ENCODE measurements around the gene LDHAL6B.

The LDHAL6B gene

DNA sequence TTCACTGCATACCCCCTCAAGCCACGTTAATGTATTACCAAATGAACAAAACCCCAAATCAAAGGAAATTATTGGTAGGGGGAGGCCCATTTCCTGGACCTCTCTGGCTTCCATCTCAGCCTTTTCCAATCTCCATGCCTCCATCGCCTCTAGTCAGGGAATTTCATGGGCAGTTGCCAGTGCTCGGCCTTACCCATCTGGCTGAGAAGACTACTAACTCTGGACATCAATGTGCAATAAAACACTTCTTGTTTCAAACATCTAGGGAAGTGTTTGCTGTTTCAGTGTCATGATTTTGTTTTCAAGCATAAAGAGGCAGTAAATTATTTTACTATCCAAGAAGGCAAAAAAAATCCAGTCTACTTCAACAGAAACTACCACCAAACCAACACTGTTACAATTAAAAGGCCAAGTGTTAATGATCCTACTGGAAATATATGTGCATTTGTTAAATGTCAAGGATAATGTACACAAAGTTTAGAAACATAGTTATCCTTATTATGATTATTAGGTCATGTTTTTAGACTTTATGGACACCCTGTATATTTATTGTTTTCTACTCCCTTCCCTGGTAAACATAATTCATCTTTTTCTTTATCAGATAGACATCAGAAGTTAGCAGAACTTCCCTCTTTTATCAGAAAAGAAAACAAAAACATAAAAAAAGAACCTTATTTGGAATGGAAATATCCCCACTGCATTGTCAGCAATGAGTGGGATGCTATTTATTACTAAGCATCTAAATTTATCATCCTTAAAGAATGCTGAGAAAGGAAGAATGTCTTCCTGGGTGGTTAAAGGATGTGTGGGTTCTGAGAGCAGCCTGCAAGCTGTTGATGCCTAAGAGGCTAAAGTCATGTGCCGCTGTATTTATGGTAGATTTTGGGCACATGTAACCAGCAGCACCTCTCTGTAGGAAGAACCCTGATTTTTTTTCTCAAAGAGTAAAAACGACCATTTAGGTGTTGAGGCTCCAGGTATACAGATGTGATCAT is 15.2 kb downstream of the LDHAL6B start:
- DNase-seq: peak; percentile 38 to 40

DNA sequence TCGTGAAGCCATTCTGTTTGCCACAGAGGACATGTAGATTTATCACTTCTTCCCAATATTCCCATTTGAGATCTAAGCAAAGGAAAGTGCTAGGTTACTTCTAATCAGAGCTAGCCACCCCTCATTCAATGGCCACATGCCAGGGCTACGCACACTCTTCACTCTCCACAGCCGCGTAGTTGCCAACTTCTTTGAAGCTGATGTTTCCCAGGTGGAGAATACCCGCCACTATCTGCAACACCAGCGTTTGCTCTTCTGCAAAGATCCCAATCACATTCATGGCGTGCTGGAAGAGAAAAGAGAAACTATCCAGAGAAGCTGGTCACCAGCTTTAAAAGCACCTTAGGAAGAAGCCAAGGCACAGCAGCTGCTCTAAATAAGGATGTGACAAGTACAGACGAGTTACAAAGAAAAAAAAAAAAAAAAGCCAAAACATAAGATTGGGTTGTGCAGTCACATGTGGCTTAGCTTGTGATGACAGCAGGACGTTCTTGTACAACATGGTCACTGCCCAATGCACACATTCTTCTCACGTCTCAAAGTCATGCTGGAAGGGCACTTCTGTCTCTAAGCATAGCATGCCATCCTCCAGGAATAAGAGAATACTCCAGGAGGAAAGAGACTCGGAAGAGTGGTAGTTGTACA is 16.4 kb downstream of the LDHAL6B start:
- DNase-seq: no peak

DNA sequence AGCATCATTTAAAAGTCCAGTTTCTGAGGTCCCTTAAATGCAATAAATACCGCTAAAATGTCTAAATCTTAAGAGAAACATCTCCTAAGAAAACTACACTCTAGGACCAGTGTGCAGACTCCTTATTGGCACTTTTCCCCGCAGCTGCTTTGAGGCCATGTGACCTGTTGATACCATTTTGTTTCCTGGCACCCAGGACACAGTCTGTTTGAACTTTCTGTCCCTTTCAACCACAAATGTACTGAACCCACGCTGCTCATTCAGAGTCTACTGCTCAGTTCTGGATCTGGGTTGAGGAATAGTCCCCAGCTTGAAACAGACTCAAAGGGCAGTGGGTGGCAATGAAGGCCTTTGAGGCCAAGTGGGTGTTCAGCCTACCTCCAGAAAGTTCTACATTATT is 17.1 kb downstream of the LDHAL6B start:
- no peak for DNase-seq

DNA sequence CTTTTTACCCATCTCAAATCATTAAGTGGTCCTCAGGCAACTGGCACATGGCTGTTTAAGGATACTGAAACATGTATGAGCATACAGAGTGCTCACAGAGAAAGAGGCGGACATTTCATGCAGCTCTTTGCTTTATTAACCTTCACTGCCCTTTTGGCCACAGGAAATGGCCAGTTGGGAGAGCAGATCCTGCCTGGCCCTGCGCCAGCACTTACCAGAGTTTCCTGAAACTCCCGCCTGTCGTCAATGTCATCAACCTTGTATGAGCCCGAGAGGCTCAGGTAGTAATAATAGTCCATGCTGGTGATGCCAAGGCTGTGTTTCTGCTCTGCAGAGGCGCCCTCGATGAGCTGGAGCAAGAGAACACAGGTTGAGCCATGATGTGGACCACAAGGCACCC is 17.8 kb downstream of the LDHAL6B start:
- no peak for DNase-seq

DNA sequence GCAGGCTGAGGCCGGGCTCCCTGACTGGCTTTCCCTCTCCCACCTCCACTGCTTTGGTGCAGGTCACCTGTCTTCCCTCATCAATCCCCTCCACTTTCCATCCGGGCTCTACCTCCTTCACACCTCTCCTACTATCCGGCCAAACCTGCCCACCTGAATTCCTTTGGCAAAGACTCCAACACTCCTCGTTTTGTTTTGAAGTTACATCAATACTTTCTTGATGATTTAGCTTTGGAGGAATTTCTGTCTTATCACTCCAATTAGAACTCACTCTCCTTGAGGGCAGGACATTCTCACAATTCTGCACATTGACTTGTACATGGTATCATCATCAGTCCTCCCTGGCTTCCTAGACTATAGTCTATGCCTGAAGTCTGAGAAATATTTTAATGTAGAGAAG is 20.4 kb downstream of the LDHAL6B start:
- no peak for DNase-seq

DNA sequence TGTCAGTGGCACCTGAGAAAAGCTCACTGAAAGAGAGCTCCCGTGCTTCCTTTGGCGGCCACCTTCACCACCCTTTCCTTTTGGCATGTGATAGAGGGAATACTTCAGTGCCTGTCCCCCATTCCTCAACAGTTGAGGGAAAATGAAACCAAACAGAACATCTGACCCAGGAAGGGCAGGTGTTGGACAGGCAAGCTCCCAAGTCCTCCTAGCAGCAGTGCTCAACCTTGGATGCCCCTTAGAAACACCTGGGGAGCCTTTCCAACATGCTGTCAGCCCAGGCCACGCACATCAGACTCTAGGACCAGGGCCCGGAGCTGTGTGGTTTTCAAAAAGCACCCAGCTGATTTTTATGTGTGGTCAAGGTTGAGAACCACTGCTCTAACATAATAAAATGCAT is 22.4 kb downstream of the LDHAL6B start:
- no peak for DNase-seq

DNA sequence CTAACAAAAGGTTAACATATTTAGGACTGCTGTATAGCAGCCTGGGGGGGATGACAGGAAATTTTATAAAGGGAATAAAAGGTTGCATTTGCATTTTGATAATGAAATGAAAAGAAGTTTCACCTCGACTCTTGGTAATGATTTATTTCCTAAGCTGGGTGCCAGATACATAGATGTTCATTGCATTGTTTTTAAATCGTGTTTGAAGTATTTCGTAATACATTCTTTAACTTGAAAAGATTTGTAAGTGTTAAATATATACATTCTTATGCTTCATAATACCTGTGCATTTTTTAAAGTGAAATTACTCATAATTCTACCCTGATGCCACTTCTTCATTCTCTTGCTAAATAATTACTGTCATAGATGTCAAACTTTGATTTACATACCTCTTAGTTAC is 22.8 kb downstream of the LDHAL6B start:
- DNase-seq: no peak

DNA sequence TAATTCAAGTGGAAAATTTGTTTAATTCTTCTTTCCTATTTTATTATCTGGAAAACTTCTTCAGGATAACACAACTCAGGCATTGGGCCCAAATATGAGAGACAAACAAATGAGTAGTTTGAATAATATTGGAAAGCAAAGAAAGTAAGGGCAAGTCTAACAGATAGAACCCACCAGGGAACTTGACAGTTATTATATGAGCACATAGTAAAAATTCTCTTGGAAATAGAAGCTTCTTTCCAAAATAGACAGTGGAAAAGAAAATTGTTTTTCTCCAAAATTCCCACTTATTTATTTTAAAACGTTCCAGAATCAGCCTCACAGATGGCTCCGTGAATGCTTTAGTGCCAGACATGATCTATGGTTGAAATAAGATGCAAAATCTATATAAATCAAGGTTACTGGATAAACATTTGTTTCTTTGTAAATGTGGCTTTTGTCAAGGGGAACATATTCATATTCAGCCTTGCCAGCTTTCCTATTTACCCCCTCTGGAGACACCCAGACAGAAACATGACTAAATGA is 23.9 kb downstream of the LDHAL6B start:
- DNase-seq: no peak

DNA sequence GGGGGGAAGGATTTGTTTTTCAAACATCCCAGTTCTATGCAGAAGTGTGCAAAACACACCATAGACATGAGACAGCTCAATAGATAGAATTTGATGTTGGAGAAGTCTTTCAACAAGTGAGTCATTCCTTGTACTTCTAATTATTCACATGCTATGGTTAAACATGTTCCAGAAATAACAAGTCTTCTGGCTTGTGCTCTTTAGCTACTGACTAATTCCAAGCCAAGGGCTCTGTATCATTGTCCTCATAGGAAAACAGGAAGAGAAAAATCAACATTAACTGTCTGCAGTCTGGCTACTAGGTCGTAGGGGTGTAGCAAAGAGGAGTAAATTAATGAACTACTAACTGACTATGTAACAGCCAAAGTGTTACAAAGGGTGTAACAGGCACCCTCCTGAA is 25.8 kb downstream of the LDHAL6B start:
- DNase-seq: no peak

DNA sequence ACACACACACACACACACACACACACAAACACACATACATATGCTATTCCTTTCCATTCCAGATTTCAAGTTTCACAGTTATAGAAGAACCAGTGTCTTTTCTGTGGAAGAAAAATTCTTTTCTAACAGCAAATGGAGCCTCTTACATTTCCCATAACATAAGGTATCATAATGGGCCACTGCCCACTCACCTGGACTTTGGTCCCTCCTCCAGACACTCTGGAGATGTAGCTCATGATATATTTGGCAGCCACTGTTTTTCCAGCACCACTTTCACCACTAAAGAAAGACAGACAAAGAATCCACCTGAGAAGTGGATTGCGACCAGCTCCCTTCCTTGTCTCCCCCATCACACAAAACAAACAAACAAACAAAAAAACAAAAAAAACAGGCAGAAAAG is 29.8 kb downstream of the LDHAL6B start:
- DNase-seq: no peak

DNA sequence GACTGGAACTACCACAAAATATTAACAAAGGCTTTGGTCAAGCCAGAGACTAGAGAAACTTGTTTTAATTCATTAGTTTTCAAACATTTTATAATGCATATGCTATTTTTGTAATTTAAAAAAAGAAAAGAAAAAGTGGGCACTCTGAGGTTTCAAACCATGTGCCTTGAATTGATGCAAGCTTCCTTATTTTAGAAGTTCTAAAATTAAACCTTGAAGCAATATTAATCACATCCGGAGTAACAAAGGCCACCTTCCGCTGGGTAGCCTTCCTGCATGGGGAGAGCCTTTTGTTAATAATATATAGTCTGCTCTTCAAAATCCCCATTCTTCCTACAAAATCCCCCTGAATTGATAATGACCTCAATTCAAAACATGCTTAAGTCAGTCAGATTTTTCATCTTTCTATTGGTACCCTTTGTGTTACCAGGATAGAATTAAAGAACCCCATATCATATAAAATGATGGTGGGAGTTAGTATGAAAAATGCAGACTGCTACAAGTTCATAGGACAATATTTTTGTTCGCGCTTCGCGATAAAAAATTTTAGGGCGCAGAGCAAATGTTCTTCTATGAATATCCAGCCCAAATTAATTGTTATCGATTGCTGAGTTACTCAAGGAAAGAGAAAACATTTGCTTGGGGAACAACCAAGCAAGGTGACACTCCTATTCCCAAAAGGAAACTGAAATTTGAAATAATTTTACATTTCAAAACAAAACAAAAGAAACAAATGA is 30.6 kb downstream of the LDHAL6B start:
- DNase-seq: no peak

DNA sequence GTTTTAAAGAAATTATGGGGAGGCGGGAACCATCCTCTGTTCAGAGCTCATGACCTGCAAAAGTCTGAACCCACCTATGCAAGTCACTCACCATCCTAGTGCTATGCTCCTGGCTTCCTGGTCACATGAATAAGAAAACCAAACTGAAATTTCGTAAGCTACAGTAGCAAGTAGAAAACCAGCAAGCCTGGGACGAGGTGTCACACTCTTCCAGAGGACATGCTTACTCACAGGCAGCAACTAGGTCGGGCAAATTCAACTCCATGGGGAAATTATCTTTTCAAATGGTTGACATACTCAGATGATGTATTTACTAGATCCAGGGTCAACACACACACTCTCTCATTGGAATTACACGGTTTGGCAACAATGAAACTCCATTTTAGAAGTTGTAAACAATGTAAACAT is 31.3 kb downstream of the LDHAL6B start:
- DNase-seq: no peak

DNA sequence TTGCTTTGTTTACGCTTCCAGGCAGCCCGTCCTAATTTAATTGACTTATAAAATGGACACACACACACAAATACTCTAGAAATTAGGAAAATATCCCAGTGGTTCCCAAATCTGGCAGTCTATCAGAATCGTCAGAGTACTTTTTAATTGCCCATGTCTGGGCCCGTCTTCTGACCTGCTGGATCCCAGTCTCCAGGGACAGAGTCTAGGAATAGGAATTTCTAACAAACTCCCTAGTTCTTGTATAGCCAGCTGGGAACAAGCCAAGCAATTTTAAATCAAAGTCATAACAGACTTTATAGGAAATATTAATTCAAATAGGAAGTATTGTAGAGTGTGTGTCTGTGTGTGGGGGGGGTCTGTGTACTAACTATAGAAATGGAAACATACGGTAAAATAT is 33.4 kb downstream of the LDHAL6B start:
- DNase-seq: no peak

DNA sequence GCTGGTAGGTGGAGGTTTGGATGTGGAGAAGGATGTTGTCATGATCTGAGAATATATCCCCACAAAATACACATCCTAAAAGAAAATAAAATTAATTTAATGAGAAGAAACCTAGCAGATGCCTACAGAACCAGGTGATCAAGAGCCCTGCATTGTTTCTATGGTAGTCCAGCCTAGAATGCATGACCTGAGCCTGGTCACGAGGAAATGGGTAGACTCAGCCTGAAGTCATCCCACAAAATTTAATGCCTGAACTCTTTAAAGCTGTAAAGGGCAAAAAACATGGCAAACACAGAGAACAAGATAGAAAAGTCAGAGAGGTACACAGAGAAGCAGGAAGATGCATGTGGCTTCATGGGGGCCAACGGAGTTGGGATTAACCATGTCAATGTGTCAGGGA is 36.0 kb downstream of the LDHAL6B start:
- no peak for DNase-seq

DNA sequence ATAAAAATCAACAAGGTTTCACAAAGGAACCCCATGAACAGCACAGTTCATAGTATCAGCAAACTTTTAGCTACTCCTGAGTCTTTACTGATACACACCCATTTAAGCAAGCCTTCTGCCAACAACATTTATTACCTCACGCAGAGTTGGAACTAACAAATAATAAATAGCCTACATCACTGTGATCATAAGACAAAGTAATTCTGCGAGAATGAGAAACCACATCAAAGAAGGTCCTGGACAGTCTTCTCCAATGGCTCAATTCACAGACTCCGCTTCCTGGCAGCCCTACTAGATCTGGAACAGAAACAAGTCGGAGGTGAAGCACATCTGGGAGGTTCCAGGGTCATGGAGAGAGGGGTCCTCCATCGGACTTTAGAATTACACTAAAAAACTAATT is 37.0 kb downstream of the LDHAL6B start:
- DNase-seq: no peak

DNA sequence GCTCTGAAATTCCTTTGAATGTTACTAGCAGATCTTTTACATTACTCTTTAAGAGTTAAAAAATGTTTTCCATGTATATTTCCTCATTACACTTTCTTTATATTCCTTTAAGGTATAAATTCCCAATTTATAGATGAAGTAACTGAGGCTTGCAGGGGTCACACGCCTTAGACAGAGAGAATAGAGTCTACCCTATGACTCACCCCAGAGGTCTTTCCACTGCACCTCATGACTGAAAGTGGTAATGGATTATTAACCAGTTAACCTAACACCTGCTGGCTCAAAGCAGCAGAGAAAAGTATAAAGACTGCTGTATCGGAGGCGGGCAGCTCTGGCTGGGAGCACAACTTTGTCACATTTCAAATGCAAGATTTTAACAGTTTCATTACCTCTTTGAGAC is 37.7 kb downstream of the LDHAL6B start:
- no peak for DNase-seq

DNA sequence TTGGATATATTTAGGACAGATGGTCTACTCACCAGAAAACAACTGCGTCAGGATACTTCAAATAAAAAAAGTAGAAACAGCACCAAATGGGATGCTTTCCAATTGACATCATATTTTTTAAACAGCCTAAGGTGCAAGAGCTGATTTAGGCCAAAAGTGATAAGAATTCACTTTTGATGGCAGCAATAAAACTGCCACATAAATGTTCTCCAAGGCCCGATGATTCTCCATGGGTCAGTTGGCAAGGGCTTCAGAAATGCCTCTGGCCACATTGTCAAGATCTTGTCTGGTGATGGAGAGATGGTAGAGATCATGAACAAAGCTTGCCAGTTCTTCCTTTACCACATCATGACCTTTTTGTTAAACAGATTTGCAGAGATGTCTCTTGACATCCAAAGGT is 38.9 kb downstream of the LDHAL6B start:
- no peak for DNase-seq

DNA sequence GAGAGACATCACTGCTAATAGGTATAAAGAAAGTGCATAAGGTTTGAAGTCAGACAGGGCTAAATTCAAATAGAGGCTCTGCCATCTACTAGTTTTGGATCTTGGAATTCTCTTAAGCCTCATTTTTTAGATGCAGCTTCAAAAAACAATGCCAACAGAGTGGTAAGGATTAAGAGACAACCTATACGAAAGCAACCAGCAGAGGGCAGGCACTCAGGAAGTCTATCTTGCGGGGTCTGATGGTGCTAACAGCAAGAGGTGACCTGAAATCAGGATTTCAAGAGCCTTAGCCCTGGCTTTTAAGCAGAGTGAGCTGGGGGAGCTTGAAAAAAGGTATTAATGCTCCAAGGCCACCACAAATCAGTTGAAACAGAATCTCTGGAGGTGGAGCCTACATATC is 40.7 kb downstream of the LDHAL6B start:
- DNase-seq: peak; percentile 18 to 63

DNA sequence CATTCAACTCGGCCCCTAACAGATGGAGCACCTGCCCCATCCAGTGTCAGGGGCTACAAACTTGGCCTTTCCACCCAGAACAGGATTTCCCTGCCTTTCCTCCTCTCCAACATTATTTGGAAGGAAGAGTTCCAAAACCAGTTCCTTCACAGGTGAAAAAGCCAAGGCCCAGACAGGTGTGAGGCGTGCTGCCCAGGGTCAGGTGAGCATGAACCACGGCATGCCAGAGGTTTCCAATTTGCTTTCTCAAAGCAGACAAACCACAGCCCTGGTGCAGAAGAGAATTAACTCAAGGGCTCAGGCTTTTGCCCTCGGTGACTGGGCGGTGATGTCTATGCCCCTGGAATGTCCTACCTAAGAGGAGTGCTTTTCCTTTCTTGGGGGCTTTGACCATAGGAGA is 43.2 kb downstream of the LDHAL6B start:
- no peak for DNase-seq

DNA sequence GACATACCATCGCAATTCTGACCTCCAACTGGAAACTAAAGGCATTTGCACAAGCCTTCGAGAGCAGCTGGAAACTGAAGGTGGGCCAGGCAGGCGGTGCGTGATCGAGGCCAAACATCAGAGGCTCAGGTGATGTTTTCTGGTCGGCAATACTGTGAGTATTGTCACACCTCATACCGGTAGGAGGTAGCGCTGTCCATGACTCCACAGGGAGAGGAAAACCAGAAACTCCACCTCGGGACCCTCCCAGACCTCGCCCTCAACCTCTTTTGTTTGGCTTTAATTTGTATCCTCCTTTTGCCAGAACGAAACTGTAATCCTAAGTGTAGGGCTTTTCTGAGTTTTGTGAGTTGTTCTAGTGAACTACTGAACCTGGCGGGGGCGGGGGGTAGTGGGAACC is 43.6 kb downstream of the LDHAL6B start:
- DNase-seq: no peak

DNA sequence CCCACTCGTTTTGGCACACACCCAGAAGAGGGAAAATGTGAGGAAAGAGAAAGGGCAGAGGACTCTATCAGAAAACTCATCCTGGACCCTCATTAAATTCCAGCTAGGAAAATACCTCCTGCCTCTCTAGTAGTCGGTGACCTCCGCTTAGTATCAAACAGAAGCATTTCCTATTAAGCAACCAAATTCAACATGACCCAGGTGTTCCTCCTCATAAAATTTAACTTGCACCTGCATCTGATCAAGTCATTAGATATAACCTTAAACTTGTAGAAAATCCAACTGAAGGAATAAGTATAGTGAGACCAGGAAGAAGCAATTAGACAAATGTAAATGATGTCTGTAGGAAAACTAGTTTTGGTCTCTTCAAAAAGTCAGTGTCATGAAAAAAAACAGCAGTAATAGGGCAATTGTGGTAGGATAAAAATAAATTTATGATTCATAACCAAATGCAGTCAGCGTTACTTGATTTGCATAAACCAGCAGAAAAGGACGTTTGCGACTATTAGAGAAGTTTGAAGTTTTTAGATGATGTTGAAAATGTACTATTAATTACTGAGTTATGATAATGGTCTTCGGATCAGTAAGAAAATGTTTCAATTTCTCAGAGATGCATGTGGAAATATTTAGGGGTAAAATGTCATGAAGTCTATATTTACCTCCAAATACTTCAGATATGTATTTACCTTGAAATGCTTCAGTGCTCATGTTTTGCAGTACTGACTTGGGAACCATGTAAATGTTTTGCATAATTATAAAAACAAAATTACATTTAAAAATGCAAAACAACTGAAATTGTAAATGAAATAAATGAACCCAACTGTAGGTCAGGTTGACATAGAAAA is 44.6 kb downstream of the LDHAL6B start:
- DNase-seq: no peak

DNA sequence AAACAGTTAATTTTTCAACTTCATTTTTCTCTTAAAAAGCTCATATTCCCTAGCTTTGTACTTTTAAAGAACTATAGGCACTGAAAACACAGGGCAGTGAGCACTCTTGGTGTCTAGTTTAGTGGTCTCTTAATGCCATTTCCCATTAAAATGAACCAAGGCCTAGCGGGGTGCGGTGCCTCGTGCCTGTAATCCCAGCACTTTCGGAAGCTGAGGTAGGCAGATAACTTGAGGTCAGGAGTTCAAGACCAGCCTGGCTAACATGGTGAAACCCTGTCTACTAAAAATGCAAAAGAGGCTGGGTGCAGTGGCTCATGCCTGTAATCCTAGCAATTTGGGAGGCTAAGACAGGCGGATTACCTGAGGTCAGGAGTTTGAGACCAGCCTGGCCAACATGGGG is 45.5 kb downstream of the LDHAL6B start:
- no peak for DNase-seq

Measured in SW 1271 (cell line).